ENCODE data around the gene PRRC1.
A peak's percentile ranks its signal among the peaks of the same experiment; 100 is the strongest.
"Not testable (repeated sequence)": the region's sequence is repeated elsewhere in the genome, so short reads cannot be mapped to it uniquely, and the experiment has no call there.

Gene PRRC1

DNA sequence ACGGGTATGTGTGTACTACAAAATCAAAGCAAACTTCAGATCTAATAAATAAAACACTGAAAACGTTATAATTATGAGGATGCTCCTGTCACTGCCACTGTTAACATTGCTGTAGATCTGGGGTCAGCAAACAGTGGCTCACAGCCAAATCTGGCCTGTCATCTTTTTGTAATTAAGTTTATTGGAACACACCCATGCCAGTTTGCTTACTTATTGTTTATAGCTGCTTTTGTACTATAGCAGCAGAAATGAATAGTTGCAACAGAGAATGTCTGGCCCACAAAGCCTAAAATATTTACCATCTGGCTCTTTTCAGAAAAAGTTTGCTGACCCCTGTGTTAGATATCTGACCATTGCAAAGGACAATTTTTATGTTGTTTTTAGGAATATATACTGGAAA, 32.1 kb downstream of the PRRC1 start:
- DNase-seq, result no peak

DNA sequence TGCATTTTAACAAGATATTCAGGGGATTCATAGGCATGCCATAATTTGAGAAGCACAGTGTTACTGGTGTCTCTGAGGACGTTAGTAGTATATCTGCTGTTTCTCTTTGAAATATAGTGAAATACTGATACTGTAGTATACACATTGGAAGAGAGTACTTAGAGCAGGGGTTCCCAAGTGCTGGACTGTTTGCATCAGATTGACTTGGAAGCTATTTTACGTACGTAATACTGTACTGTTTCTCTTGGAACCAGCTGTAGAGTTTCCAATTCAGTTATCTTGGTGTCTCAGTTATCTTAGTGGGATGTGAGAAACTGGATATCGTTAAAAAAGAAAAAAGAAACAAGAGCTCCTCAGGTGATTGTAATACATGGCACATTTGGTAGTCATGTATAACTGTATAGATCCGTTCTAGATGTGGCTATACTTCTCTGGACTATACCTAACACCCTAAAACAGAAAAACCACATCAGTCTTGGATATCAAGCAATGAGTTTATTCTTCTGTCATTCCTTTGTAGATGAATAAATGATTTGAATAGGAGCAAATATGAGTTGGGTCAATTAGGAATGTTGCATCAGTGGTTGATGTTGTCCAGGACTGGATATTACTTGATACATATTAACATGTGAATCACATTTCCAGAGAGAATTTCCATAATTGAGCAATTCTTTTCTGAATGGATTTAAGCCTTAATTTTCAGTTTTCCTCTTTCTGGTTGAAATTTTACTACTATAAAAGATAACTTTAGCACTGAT, 33.4 kb downstream of the PRRC1 start:
- no peak for DNase-seq

DNA sequence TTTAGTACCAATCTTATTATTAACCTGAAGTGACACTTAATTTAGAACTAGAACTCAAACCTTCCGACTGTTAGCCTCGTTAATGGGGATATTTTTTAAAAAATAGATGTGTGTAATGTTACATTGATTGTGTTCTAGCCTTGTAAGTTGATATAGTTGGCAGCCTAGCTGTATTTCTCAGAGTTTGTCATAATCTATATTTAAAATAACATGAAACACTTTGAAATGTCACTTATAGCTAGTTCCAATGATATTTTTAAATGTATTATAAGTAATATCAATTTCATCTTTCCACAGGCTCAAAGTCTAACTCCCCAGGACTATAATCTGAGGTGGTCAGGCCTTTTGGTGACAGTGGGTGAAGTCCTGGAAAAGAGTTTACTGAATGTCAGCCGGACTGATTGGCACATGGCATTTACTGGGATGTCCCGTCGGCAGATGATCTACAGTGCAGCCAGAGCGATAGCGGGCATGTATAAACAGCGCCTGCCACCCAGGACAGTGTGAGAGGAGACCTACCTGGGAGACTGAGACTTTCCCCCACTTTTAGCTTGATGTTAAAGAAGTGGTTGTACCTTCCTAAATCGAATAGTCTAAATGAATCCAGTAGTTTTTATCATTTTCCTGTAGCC, 34.1 kb downstream of the PRRC1 start:
- DNase-seq, result no peak

DNA sequence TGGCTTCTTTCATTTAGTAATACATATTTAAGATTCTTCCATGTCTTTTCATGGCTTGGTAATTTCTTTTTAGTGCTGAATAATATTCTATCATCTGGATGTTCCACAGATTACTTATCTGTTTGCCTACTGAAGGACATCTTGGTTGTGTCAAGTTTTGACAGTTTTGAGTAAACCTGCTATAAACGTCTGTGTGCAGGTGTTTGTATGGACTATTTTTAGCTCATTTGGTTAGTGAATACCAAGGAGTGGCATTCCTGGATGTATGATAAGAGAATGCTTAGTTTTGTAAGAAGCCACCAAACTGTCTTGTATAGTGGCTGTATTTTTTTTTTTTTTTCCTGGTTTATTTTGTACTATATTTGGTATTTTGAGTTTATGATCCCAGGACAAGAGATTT, 38.4 kb downstream of the PRRC1 start:
- DNase-seq, result no peak

DNA sequence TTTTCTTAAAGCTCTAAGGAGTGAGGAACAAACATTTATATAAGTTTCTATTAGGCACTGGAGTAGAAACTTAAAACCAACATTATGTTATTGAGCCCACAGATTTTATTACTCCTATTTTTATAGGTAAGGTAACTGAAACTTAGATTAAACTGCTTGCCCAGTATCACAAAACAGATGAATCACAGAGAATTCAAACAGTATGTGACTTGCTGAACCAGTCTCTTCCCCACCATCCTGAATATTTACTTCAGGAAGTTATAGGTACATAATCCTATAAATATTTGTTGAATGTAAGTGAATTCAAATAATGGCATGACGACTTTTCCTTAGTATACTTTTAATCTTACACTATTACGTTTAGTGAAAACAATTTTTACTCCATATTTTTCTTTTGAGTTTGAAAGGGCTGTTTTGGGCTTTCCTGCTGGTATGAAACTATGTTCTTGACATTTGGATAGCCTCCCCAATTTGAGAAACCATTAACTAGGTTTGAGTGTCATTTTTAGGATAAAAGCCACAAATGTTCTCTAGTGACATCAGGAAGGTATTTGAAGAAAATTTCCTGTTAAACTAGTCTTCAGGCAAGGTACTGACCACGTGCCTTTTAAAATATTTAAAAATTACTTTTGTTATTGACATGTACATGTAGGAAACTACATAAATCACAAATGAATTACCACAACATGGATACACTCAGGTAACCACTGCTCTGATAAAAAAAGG, 39.3 kb downstream of the PRRC1 start:
- DNase-seq, result no peak

DNA sequence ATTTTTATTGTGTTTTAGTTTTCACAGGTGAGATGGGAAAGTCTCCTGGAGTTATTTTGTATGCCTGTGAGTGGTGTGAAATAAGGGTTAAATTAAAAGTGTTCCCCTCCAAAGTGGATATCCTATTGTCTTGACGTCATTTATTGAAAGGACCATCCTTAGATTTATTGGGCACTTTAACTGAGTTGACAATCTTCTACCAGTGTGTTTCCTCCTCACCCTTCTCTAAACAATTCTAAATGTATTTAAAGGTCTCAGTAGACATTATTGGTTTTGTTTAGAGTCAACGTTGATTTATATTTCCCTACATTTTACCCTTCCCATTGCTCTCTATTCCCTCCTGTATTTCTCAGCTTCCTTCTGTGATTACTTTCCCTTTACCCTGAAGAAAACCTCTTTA, 40.8 kb downstream of the PRRC1 start:
- no peak for DNase-seq

DNA sequence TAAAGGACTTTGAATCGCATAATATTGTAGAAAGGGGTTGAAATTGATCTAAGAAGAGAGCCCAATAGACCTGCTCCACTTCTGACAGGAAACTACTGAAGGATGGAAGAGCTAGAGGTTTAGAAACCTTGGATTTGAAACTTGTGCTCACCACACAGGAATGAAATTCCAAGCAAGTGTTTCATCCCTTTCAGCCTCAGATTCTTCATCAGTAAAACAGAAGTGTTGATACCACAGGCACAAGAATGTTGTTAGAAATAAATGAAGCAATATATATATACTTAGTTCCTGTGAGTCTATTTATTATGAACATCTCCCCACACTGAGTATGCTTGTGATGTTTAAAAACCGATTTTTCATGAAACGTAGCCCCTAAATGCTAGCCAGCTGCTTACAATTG, 43.8 kb downstream of the PRRC1 start:
- DNase-seq, result peak; percentile 82

DNA sequence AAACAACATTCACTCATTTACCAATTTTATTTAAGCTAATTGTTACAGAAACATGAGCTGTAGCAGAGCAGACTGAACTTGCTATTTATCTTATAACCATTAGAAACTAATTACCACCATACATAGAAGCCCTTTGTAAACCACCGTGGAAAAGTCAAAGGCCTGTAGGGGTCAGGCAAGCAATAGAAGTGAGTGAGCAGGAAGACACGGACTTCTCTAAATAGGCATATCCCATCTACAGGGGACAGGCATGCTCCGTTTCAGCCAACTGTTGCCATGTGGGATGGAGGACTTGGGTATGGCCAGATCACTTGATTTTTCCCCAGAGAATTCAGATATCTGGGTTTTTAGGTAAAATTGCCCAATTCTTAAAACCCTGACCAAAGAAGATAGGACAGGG, 44.8 kb downstream of the PRRC1 start:
- peak; percentile 17 for DNase-seq

DNA sequence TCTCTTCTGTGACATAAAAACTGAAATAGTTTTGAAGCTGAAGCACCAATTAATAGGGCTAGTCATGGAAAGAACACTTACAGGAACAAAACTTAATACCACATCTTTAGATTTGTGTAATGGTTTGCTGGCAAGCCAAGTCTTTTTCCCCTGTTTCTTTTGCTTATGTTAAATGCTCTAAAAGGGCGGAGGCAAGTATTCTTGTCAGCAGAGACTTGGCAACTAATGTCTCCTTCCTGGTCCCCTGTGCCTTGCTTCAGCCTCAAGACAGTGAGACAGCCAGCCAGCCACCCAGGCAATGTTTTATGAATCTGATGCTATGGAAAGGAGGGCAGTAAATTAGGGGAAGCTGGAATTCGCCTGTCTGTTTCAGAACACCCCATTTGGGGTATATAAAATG, 45.7 kb downstream of the PRRC1 start:
- peak; percentile 17 for DNase-seq

DNA sequence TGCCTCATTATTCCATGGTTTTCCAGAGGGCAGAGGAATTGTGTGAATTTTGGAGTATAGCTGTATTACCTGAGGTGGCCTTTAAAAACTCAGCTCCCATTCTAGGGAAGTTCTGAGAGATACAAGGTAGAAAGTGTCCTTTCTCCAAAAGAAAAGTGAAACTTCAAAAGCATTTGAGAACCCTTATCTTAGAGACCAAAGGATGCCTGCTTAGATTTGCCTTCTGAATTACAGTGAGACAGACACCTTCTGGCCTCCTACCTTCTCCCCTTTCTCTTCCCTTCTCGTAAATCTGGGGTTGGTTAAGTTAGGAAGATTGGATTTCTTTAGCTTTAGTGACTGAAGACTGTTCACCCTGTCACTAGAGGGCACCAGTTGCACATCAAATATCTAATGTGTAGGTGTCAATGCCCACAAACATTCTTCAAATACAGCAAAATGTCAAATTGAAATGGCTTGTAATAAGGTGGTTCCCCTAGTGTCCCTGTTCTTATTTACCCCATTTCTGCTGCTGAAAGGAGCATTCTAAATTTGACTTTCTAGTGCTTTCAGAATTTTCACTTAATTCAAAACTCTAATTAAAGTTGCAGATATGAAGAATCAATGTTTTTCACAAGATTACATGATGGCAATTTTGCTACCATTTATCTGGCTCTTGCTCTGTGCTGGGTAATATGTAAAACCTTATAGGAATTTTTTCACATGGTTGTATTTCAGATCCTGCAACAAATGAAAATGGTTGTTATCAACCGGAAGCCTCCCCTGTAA, 46.7 kb downstream of the PRRC1 start:
- DNase-seq, result peak; percentile 60

DNA sequence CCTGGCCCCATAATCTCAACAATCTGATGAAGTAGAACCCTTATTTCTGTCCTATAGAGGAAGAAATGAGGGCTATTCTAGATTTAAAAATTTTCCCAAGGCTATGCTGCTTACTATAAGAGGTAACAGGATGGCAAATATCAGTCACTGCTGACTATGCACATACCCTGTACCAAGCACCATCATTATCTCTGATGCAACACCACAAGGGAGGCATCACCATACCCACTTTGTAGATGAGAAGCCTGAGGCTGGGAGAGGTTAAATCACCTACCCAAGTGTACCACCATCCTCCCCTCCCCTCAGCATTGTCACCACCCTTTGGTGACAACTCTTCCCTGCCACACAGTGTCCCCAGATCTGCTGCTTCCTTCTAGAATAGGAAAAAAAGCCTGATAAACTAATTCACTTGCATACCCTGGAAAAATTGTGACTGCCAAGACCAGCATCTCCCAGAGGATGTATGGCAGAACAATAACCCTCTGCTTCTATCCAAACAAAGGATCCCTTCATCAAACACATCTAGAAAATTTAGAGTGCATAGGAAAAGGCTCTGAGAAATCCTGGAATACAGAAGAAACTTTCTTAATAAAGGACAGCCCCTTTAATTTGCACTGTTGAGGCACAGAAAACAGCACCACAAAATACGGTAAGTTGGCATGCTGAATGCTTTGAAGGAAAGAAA, 48.3 kb downstream of the PRRC1 start:
- no peak for DNase-seq

DNA sequence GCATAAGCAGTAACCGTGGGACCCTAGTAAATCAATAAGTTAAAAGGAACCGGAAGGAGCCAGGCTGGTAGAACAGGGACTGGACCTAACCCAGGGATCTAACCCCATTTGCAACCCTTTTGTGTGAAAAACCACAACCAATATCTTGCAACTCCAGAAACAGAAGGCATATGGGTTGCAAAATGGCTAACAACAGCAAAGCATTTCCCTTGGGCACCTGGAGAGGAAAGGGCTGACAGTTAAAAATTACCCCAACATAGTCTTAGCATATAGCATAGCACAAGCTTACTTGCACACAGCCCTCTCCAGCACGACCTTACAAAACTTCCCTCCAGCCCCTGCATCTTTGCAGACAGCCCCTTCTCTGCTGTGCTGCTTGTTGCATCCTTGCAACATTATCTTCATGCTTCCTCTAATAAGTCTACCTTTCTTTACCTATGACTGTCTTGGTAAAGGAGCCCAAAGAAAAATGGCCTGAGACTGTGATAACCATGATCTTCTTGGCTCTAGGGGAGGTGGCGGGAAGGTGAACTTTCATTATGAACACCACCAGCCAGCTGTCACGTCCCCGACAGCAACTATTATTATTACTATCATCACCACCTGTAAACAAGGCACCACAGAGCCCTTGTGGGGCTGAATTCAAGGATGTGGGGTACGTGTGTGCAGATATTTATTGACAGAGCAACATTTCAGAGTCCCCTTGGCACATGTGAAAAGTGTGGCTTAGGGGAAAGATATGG, 49.8 kb downstream of the PRRC1 start:
- DNase-seq, result no peak

DNA sequence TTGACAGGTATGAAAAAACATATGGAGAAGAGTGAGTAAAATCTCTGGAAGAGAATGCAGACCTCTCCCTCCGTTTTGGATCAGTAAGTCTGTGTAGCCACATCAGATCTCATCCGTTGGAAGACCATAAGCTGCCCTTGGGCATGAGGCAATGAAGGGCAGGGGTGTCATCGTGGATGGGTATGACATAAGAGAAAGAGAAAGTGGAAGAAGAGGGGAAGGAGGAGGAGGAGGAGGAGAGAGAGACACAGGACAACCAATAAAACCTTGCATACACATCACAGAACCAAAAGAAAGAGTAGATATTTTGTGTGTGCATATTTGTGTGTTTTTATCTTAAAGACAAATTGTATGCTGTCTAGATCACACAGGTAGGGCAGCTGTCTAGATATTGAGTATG, 50.7 kb downstream of the PRRC1 start:
- no peak for DNase-seq

DNA sequence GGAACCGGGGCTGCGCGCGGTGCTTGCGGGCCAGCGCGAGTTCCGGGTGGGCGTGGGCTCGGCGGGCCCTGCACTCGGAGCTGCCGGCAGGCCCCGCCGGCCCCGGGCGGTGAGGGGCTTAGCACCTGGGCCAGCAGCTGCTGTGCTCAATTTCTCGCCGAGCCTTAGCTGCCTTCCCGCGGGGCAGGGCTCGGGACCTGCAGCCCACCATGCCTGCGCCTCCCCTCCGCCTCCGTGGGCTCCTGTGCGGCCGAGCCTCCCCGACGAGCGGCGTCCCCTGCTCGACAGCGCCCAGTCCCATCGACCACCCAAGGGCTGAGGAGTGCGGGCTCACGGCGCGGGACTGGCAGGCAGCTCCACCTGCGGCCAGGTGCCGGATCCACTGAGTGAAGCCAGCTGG, 52.0 kb downstream of the PRRC1 start:
- not testable (repeated sequence) for DNase-seq

DNA sequence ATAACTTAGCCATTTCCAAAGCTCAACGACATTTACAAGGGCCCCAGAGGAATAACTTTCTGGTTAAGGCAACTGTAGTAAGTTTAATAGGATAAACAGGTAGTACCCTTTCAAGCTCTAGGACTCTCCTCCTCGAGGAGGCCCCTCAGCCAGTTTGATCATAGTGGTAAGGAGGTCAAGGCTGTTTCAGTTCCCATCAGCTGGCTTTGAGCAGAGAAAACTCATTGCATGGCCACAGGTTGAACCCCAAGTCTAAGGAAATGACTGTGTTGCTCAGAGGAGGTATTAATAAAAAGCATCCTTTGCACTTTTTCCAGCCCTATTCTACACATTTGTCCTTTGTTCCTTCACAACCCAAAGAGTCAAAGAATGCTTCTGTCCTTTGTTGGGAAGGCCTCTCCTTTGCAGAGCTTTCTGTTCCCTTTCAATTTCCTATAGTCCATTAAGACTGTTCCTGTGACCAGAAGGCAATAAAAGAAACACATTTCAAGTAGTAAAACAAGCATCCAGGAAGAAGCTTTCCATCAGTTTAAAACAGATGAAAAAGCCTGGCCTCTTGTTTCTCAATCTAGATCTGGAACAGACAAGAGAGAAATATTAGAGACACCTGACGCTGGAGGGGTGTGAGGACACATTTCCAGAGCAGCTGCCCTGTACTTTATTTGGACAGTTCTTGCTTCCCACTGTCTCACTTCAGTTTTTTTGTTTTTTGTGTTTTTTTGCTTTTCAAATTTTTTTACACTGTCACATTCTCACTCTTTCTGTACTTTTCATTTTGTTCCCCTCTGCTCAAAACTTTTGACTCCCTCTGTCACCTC, 54.1 kb downstream of the PRRC1 start:
- DNase-seq, result no peak

DNA sequence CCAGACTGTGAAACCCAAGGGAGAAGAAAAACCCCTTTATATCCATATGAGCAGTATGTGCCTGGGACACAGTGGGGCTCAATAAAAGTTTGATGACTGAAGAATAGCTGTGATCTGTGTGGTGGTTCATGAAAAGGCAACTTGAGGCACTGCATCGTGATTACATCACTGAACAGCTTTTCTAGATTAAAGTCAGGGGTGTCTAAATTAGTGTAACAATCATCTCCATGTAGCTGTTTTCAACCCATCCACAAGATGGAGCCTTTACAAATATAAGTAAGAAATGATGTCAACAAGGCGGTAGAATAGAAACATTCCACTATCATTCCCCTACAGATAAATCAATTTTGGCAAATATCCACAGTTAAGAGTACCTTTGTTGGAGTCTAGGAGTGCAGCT, 55.5 kb downstream of the PRRC1 start:
- DNase-seq, result no peak

DNA sequence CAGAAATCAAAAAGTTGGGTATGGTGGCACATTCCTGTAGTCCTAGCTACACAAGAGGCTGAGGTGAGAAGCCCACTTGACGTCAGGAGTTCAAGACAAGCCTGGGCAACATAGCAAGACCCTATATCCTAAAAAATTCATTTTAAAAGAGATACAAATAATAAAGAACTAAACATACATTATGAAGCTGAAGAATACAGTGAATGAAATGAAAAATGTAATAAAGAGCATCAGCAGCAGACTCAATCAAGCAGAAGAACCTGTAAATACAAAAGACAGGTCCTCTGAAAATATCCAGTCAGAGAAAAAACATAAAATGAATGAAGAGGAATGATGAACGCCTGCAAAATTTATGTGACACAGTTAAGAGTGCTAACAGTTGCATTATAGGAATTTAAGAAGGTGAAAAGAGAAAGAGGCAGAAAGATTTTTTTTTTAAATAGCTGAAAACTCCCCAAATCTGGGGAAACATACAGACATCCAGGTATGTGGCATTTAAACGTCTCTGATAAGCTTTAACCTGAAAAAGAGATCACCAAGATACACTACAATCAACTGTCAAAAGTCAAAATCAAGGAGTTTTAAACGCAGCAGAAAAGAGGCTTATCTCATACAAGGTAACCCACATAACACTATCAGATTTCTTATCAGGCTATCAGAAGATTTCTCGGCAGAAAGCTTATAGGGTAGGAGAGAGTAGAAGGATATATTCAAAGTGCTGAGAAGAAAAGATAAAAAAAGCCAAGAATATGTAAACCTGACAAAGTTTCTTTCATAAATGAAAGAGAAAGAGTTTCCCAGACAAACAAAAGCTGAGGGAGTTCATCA, 57.6 kb downstream of the PRRC1 start:
- DNase-seq, result no peak

DNA sequence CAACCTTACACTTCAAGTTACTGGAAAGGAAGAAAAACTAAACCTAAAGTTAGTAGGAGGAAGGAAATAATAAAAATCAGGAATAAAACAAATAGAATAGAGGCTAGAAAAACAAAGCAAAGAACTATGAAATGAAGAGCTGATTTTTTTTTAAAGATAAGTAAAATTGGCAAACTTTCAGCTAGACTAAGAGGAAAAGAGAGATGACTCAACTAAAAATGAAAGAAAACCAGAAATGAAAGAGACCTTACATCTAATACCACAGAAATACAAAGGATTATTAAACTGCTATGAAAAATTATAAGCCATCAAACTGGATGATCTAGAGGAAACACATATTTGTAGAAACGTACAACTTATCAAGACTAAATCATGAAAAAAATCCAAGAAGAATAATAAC, 60.0 kb downstream of the PRRC1 start:
- DNase-seq, result peak; percentile 19

DNA sequence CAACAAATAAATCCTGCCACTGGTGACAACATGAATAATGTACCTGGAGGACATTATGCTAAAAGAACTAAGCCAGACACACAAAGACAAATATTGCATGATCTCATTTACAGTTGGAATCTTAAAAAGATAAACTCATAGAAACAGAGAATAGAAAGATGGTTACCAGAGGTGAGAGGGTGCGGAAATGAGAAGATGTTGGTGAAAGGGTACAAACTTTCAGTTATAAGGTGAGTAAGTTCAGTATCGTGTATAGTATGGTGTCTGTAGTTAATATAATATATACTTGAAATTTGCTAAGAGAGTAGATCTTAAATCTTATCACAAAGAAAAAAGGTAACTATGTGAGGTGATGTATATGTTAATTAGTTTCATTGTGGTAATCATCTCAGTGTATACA, 63.3 kb downstream of the PRRC1 start:
- no peak for DNase-seq

DNA sequence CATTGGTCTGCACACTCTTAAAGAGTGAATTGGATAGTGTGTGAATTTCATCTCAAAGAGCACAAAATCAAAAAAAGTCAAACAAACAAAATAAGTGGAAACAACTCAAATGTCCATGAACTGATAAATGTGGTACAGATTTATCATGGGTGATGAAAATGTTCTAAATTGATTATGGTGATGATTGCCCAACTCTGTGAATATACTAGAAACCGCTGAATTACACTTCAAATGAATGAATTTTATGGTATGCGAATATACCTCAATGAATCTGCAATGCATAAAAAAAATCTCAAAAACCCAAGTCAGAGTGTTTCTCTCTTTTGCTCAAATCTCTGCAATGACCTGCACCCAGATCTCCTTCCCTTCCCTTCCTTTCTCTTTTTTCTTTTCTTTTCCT, 64.0 kb downstream of the PRRC1 start:
- no peak for DNase-seq

Measured in fibroblast of skin of back (primary cell).